HL-60 (cell line): Measurements from ENCODE around the gene DYNC1H1.

Experiments used
- DNase-seq, 2 experiments: peaks; one replicate each; pipeline ENCODE4 v3.0.0-alpha.2; 2010 to 2020; ENCODE audit warnings: low read depth in 1 of 2, low spot score in 1 of 2
- H3K27ac ChIP-seq: fragments of 250-450 bp; sonication (Bioruptor Pico); replicated peaks from 2 replicates; pipeline ENCODE4 v1.5.1; 2020; ENCODE audit warnings: mild to moderate bottlenecking, moderate library complexity
- H3K27me3 ChIP-seq: fragments of 250-450 bp; sonication (Bioruptor Pico); 2 replicates; pipeline ENCODE4 v1.5.1; 2021; ENCODE audit warnings: mild to moderate bottlenecking, moderate library complexity; ENCODE audit not compliant: insufficient read depth, poor library complexity, severe bottlenecking
- H3K4me3 ChIP-seq: replicated peaks from 2 replicates; pipeline ENCODE4 v1.5.1; 2011; ENCODE audit warnings: mild to moderate bottlenecking, control low read depth, low read length; ENCODE audit not compliant: insufficient read depth
- GABPA ChIP-seq: IDR thresholded peaks from 2 replicates; pipeline ENCODE4 v1.6.1; 2012; ENCODE audit warnings: low read depth
- POLR2AphosphoS5 ChIP-seq: IDR thresholded peaks from 2 replicates; pipeline ENCODE4 v1.6.1; 2012; ENCODE audit warnings: low read depth
- REST ChIP-seq: IDR thresholded peaks from 2 replicates; pipeline ENCODE4 v1.6.1; 2012; ENCODE audit warnings: low read depth; ENCODE audit not compliant: insufficient replicate concordance
- SPI1 ChIP-seq: IDR thresholded peaks from 2 replicates; pipeline ENCODE4 v1.6.1; 2012; ENCODE audit warnings: low read depth, mild to moderate bottlenecking, borderline replicate concordance
- TF ChIP-seq, protein P1 (sequence below): IDR thresholded peaks from one replicate; pipeline ENCODE4 v1.5.1; 2011; ENCODE audit warnings: low read length, control low read depth, inconsistent platforms; ENCODE audit not compliant: insufficient read depth

DYNC1H1 gene

DNA sequence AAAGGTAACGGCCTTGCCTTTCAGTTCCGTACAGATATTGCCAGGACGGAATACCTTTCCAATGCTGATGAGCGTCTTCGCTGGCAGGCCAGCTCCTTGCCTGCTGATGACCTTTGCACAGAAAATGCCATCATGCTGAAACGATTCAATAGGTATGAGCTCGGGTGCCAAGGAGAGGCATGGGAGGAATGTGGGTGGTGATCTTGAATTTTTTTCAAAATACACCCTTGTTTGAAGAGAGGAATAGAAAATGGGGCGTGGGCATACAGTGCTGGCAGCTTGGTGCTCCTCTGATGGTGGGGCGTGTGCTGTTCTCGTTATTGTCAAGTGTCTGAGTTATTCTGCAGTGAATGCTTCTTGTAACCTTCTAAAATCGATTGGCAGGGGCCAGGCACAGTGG lies 69.9 kb downstream of the DYNC1H1 start:
- TF ChIP-seq GABPA, result no peak
- TF ChIP-seq, protein P1, sequence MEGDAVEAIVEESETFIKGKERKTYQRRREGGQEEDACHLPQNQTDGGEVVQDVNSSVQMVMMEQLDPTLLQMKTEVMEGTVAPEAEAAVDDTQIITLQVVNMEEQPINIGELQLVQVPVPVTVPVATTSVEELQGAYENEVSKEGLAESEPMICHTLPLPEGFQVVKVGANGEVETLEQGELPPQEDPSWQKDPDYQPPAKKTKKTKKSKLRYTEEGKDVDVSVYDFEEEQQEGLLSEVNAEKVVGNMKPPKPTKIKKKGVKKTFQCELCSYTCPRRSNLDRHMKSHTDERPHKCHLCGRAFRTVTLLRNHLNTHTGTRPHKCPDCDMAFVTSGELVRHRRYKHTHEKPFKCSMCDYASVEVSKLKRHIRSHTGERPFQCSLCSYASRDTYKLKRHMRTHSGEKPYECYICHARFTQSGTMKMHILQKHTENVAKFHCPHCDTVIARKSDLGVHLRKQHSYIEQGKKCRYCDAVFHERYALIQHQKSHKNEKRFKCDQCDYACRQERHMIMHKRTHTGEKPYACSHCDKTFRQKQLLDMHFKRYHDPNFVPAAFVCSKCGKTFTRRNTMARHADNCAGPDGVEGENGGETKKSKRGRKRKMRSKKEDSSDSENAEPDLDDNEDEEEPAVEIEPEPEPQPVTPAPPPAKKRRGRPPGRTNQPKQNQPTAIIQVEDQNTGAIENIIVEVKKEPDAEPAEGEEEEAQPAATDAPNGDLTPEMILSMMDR, result no peak
- no peak for DNase-seq
- Histone ChIP-seq H3K27ac (no peak overlapping the region), H3K4me3 (no peak overlapping the region), H3K27me3 (no peaks in the 10 kb centered on the region)

- TF ChIP-seq, protein P1, result no peak
- no peak for TF ChIP-seq SPI1
- no peak for TF ChIP-seq REST
- TF ChIP-seq POLR2AphosphoS5, result no peak
- TF ChIP-seq GABPA, result no peak
- no peak for DNase-seq
- no peak overlapping the region for H3K27ac ChIP-seq
- H3K27me3 ChIP-seq, result no peaks in the 10 kb centered on the region
- H3K4me3 ChIP-seq, result no peak overlapping the region
These were observed 71.5 kb downstream of the DYNC1H1 start for GRCh38 chr14:102035914-102036313.

DNA sequence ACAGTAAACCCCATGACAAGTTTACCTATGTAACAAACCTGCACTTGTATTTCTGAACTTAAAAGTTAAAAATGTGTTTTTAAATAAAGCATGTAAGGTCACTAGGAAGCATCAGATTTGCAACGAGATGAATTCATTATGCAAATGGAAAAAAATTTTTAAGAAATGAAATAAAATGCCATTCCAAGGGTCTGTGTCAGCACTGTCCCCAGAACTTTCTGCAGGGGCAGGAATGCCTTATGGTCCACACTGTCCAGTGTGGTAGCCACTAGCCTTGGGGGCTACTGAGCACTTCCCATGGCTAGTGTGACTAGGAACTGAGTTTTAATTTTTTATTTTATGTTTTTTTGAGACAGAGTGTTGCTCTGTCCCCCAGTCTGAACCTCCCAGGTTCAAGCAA lies 73.3 kb downstream of the DYNC1H1 start:
- Histone ChIP-seq H3K27ac (no peak overlapping the region), H3K27me3 (no peaks in the 10 kb centered on the region), H3K4me3 (no peak overlapping the region)
- TF ChIP-seq POLR2AphosphoS5, result no peak
- TF ChIP-seq REST, result no peak
- TF ChIP-seq, protein P1, result no peak
- no peak for TF ChIP-seq GABPA
- no peak for TF ChIP-seq SPI1
- no peak for DNase-seq

DNA sequence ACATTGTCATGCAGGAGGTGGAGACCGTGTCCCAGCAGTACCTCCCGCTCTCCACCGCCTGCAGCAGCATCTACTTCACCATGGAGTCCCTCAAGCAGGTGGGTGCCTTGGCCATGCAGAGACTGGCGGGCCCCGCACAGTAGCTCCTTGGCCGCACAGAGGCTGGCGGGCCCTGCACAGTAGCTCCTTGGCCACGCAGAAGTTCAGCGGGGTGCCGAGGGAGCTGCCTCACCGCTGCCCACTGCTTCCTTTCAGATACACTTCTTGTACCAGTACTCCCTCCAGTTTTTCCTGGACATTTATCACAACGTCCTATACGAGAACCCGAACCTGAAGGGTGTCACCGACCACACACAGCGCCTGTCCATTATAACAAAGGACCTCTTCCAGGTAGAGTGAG lies 74.8 kb downstream of the DYNC1H1 start:
- no peak for DNase-seq
- H3K27me3 ChIP-seq, result no peaks in the 10 kb centered on the region
- no peak overlapping the region for H3K4me3 ChIP-seq
- no peak overlapping the region for H3K27ac ChIP-seq
- no peak for TF ChIP-seq SPI1
